ENCODE results near the gene THSD7A.

The THSD7A gene

DNA sequence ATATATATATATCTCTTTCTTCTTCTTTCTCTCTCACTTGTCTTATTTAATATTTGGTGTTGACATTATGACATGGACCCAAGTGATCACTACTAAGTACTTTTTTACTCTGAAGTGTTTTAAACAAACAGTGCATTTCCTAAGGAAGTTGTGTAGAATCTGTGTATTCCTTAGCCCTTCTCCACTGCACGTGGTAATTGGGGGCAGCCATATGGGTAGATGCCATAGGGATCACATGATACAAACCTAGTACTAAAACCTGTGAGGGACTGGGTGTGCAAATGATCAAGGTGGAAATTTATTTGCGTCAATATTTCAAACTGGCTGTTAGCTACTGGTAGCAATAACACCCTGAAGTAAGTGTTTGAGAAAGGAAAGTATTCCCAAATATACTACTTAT lies 25.0 kb downstream of the THSD7A start:
- DNase-seq = no peak

- no peak for DNase-seq
These were observed 27.4 kb downstream of the THSD7A start for GRCh38 chr7:11804621-11805020.

GRCh38 chr7:11795231-11795630 lies 36.8 kb downstream of the THSD7A start:
- DNase-seq = no peak

- no peak for DNase-seq
These were observed 39.8 kb downstream of the THSD7A start for GRCh38 chr7:11792166-11792565.

- no peak for DNase-seq
These were observed 43.4 kb downstream of the THSD7A start for GRCh38 chr7:11788568-11788967.

DNA sequence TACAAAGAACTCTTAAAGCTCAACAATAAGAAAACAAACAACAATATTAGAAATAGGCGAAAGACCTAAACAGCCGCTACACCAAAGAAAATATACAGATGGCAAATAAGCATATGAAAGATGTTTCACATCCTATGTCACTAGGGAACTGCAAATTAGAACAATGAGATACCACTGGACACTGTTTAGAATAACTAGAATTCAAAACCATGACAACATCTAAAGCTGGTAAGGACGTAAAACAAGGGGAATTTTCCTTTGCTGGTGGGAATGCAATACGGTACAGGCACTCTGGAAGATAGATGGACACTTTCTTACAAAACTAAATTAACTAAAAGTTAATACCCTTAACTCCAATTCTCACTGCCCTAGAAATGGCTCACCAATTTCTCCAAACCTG lies 44.5 kb downstream of the THSD7A start:
- DNase-seq = no peak

DNA sequence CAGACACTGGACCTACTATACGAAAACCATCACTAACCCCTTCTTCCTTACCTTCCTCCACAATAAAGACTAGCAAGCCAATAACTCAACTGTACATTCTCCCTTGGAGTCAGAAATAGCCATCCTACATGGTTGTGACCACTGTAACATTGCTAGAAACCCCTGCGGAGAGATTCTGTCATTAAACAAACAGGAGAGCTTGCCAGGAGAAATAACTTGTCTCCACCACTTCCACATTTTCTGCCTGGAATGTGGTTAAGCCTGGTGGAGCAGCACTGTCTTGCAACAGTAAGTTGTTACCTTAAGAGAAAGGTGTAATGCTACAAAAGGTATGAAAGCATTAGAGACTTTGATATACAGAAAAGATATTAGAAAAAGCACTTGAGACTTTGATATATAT lies 45.8 kb downstream of the THSD7A start:
- no peak for DNase-seq

GRCh38 chr7:11784769-11785536 lies 47.0 kb downstream of the THSD7A start:
- DNase-seq = no peak

- DNase-seq = no peak
These were observed 51.9 kb downstream of the THSD7A start for GRCh38 chr7:11779864-11780674.

GRCh38 chr7:11776039-11776438 lies 56.0 kb downstream of the THSD7A start:
- no peak for DNase-seq

- DNase-seq = no peak
These were observed 56.6 kb downstream of the THSD7A start for GRCh38 chr7:11775401-11775800.

DNA sequence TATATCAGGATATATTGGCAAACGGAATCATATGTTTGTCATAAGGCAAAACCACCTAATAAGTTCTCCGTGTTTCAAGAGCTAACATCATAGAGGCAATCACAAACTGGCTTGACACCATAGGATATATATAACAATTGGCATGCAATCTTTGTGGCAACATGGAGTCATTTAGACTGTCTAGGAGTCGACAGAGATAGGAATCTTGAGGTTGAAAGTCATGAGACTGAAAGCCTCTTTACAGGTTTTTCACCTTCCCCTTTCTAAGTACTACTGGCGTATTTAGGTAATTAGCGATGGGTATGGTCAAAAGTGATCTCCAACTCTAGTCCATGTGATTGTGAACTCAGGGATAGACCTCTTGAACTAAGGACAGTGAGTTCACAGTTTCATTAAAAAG lies 63.7 kb downstream of the THSD7A start:
- DNase-seq = no peak

GRCh38 chr7:11767148-11767547 lies 64.8 kb downstream of the THSD7A start:
- no peak for DNase-seq

GRCh38 chr7:11760372-11760771 lies 71.6 kb downstream of the THSD7A start:
- DNase-seq = no peak

GRCh38 chr7:11758627-11759111 lies 73.3 kb downstream of the THSD7A start:
- no peak for DNase-seq

DNA sequence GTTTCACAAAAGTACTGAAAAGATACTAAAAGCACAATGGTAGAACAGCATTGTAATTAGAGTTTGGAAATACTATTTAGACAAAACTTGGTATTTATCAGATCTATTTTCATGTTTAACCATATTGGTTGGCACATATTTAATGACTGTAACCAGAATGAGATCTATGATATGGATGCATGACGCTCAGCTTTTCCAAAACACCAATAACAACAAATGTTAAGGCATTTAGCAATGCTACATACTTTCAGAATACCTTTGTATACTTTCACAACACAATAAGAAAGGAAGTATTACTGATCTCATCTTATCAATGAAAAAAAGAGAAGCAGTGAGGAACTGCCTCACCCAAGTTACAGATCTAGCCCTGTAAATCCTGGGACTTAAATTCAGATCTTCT lies 74.8 kb downstream of the THSD7A start:
- no peak for DNase-seq

- DNase-seq = no peak
These were observed 77.1 kb downstream of the THSD7A start for GRCh38 chr7:11754933-11755332.

- DNase-seq = no peak
These were observed 77.9 kb downstream of the THSD7A start for GRCh38 chr7:11754123-11754522.

DNA sequence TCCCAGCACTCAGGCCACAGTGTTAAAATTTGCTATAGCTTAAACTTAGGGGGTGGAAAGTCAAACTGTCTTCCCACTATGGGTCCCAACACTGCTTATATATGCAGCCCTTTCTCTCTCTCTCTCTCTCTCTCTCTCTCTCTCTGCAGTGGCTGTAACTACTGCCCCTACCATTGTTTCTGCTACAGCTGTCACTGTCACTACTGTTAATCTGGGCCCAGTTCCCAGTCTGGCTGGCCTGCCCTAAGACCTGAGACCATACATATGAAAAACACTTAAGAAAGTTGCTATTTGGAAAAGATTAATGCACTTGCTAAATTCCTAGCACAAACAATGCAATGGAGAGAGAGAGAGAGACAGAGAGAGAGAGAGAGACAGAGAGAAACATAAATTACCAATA lies 78.6 kb downstream of the THSD7A start:
- no peak for DNase-seq

DNA sequence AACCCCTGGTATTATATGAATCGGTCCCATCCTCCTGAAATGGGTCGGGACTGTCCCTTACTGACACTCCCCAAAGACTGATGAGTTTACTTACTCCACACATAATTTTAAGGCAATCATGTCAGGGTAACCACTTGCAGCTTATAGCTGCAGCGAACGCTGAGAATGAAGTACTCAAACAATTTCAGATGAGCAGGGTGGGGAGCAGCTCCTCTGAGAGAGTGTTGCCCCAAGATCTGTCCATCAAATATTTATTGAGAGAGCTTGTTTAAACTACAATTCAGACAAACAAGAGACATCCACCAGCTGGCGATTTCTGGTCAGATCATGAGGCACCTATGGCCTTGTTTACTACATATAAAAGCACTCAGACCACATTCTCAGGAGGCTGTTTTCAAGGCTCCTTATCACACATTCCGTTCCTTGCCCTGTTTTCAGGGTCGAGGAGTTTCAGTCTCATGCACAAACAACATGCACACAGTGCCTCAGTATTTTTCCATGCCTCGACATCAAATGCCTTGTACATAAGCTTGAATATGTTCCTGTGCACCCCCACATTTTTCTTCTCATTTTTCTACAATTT lies 80.1 kb downstream of the THSD7A start:
- no peak for DNase-seq

GRCh38 chr7:11751315-11751714 lies 80.7 kb downstream of the THSD7A start:
- no peak for DNase-seq

DNA sequence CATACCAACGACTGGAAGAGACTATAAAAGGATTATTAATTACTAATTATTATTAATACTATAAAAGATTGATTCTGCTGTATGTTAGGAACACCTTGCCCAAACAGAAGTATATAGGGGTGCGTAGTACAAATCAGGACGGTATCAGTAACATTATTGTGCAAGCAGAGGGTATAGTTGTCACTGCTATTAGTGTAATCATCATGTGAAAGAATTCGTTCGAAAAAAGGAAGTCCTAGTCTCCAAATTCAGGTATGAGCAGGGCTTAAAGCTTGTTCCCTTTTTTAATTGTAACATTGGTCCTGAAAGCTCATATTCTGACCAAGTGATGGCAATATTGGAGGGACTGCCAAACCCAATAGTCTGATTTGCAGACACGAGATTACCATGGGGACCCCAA lies 81.8 kb downstream of the THSD7A start:
- DNase-seq = no peak

DNA sequence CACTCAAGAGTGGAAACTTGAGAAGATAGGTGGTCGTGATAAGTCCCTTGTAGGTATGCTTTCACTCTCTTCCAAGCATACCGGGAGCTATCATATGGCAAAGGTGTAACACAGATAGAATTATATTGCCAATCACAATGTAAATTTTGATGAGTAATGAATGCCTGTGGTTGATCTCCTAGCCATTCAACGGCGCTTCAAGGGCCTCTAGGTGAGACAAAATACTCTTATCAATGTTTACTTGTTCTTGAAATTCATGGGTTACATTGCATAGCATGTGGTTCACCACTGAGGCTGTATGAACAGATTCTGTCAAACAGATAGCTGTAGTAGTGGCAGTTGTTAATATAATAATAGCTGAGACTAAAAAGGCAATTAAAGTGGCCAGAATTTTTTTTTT lies 82.4 kb downstream of the THSD7A start:
- no peak for DNase-seq

- DNase-seq = no peak
These were observed 83.1 kb downstream of the THSD7A start for GRCh38 chr7:11748884-11749283.
